Activated CD8-positive, alpha-beta memory T cell treated with anti-CD3 and anti-CD28 coated beads, Interleukin-2, amount 50 U/mL, for 24 hours (primary cell): Measurements from ENCODE around the gene PUM2.

Experiments used
- DNase-seq: peaks from one replicate; pipeline ENCODE4 v3.0.0-alpha.2; 2020; ENCODE audit errors: extremely low read depth

Gene PUM2

GRCh38 chr2:20203521-20204225, 147.0 kb downstream of the PUM2 start:
- DNase-seq, result no peak

DNA sequence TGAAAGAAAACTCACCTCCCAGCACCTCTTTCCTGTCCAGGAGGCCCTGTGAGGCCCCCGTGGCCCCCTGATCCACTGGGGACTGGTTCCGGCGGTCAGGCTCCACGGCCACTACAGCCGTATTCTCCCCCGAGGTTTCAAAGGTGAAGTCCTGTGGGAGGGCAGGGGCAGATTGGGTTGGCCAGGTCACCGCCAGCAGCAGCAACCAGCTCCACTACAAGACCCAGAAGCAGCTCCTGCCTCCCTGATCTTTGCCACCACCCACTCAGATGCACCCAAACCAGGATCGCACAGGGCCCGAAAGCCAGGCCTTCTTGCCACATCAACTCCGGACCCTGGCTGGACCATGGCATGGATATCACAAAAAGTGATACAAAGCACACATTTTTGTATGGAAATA, 147.6 kb downstream of the PUM2 start:
- DNase-seq, result no peak

GRCh38 chr2:20201671-20202070, 149.0 kb downstream of the PUM2 start:
- DNase-seq, result no peak

DNA sequence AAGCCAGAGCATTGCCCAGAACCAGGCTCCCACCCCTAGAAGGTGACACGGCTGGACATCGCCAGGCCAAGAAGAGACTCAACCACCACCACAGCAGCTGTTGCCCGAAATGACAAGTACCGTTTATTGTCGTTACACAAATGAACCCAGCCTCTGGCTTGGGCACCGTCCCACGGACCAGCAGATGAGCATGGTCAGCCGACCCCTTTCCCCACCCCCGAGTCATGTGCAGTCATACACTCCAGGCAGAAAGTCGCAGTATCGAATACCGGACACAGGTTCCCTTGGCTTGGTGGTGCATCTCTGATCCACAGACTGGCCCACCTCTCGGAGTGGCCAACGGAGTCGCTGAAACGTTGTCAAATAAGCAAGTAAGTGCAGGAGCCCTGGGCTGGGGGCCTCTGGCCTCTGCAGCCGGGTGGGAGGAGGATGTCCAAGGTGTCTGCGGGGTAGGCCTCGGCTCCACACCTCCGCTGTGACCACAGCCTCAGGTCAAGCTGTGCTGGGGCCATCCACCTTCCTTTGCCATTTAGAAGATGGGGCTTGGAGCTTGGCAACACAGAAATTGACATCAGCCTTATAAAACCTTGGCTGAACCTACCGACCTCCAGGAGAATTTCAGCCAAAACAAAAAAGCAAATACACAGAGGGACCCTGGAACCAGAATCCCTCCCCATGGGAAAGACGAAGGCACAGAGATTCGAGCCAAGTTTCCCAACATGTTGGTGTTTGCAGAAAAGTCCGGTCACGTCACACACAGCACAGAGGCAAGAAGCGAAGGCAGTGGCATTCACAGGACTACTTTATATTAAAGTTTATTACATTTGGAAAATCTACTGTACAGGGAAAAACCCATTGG, 149.7 kb downstream of the PUM2 start:
- DNase-seq, result no peak

- DNase-seq, result no peak
These were observed 150.9 kb downstream of the PUM2 start for GRCh38 chr2:20199633-20200270.

DNA sequence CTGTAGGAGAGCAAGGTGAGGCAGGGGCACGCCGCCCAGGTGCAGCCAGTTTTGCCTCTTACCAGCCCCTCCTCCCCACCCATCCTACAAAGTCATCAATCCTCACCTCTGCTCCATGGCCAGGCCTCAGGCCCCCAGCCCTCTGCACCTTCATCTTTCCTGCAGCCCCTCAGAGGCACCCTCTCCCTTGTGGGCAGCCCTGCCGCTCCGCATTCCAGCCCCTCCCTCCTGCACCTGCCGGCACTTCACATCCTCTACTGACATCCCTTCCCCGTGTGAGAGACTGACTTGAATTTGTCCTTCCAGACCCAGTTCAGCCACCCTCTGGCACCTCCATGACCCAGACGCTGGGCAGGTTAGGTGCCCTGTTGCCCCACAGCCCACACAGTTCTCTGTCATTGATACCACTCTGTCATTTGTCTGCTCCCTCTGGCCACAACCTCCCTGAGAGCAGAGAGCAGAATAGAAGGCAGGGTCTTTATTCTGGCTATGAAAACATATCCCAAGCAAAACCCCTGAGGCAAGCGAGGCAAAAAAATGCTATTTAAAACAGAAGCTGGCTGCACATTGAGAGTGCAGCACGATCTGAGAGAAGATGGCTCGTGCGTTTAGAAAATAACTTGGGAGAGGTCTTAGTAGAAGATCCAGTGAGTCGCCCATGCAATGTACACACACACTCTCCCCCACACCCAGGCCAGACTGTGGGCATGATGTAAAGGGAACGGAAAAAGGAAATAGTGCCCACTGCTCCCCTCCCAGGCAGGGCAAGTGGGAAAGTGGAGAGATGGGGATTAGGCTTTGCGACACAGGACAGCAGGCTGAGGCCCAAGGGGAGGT, 151.6 kb downstream of the PUM2 start:
- no peak for DNase-seq
